Hematopoietic multipotent progenitor cell treated with erythropoietin and hydrocortisone succinate and interleukin-3 and kit ligand, for 15 days (in vitro differentiated cells): Measurements from ENCODE around the gene SLC44A1.
A peak's percentile ranks its signal among the peaks of the same experiment; 100 is the strongest.

Experiments
- DNase-seq: peaks from one replicate; pipeline ENCODE4 v3.0.0-alpha.2; 2015; ENCODE audit warnings: low spot score

The SLC44A1 gene

DNA sequence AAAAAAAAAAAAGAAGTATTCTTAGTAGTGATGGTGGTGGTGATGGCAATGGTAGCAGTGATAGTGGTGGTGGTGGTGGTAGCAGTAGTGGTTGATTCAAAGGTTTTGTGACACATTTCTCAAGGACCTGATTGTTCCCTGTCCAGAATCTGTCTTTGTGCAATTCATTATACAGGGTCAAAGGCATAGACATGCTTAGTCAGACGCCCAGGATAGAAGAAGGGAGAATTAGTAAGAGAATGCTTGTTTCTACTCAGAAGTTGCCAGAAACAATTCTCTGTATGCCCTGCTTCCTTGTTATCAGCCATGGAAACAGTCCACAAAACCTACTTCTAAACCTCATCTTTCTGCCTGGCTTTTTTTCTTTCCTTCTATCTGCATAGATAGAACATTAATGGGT is 89.4 kb downstream of the SLC44A1 start:
- no peak for DNase-seq

DNA sequence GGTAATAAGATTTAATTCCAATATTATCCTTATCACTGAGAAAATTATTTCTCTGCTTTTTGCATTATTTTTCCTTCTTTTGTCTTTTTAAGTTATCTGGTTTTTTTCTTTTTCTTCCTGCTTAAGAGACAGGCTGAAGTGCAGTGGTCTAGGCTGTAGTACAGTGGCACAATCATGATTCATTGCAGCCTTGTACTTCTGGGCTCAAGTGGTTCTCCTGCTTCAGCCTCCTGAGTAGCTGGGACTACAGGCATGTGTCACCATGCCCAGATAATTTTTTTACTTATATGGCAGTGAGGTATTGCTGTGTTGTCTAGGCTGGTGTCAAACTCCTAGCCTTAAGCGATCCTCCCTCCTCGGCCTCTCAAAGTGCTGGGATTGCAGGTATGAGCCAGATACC is 93.9 kb downstream of the SLC44A1 start:
- no peak for DNase-seq

DNA sequence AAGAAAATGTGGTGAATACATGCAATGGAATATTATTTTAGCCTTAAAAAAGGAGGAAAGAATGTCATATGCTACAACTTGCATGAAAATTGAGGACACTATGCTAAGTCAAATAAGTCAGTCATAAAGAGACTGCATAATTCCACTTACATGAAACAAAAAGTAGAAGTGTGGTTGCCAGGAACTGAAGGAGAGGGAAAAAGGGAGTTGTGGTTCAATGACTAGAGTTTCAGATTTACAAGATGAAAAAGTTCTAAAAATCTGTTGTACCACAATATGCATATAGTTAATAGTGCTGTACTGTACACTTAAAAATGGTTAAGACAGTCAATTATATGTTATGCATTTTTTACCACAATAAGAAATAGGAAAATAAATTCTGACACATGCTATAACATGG is 95.4 kb downstream of the SLC44A1 start:
- no peak for DNase-seq

DNA sequence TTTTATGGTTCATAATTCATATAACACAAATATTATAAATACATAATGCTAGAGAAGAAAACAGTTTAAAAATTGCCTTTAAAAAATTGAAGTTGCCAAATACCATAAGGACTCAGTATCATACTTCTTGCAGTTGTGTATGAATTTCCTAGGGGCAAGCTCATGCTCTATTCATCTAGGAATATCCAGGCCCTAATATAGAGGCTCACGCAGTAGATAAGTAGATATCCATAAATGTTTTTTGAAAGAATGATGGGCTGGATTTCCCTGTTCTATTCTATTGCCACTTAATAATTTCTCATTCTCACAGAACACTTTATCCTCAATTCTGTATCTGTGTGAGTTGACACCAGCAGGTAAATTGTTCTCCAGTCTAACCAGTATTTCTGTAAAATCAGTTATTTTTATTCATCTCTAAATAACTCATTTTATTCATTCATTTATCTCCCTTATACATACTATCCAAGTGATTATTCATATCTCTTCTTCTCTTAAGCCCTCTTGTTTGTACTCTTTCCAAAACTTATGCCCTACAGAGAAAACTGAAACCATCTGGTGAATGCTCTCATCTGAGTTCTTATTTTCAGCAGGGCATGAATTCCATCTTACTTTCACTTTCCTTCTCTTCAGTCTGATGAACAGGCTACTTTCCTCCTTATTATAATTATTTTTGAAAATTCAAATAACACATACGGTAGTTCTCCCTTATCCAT is 97.1 kb downstream of the SLC44A1 start:
- DNase-seq = peak; percentile 17

DNA sequence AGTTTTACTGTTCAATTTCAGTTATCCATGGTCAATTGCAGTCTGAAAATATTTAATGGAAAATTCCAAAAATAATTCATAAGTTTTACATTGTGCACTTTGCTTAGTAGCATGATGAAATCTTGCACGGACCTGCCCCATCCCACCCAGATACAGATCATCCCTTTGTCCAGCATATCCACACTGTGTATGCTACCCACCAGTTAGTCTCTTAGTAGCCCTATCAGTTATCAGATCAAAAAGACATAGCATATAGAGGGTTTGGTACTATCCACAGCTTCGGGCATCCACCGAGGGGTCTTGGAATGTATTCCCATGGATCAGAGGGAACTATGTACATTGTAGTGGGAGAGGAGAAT is 97.7 kb downstream of the SLC44A1 start:
- DNase-seq = no peak

DNA sequence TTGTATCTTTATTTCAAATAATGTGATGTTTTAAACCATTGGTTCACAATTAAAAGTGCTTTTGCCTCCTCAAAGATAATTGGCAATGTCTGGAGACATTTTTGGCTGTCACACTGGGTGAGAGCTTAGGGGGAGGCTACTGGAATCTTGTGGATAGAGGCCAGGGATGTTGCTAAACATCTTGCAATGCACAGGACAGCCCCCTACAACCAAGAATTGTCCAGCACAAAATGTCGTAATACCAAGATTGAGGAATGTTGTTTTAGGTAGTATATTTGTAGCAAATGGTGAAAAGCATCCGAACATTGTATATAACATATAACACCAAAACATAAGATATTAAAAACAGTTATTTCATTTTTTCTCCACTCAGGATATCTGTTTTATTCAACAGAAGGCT is 99.8 kb downstream of the SLC44A1 start:
- DNase-seq = no peak

DNA sequence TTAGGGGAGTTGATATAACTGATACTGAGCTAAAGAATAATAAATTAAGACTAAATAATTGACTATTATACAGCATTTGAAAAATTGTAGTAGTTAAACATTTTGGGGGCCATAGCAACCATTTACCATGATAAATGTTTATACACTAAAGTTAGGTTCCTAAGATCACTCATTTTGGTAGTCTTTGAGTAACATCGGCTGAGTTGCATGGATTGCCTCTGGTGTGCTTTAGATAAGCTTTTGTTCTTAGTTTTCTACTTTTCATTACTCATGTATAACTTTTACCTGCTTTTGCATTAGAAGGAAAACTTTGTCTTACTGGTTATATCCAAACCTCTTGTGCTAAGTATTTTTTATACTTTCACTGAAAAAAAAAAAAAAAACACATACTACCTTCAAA is 101.2 kb downstream of the SLC44A1 start:
- DNase-seq = no peak

DNA sequence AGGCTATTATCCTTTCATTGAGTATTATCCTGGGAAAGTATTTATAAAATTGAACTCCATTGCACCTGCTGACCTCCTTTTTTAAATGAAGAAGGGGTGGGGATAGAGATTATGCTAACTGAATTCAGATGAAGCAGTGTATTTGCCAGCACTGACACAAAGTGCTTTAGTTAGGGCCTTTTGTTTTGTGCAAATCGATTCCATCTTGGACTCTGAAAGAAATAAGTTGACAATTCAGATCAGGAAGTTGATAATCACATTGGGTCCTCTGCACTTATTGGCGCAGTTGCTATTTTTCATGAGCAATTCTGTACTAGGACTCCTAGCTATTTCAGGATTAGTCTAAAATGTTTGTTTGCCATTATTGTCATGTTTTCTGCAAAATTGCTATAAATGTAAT is 101.8 kb downstream of the SLC44A1 start:
- DNase-seq = no peak

DNA sequence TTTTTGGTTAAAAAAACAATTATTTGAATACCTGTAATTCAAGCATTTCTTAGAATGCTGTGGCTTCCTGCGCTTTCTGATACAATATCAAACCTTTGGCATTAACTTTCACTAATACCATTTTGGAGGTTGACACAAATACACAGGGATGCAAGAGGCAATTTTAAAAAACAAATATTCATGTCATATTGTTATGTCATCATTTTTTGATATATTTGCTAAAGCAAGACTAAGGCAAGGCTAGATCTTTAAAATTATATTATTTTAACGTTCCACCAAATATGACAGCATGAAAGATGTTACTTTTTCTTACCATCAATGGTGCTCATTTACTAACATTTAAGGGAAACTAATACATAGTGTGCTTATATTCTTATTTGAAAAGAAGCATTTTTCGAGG is 110.0 kb downstream of the SLC44A1 start:
- no peak for DNase-seq

DNA sequence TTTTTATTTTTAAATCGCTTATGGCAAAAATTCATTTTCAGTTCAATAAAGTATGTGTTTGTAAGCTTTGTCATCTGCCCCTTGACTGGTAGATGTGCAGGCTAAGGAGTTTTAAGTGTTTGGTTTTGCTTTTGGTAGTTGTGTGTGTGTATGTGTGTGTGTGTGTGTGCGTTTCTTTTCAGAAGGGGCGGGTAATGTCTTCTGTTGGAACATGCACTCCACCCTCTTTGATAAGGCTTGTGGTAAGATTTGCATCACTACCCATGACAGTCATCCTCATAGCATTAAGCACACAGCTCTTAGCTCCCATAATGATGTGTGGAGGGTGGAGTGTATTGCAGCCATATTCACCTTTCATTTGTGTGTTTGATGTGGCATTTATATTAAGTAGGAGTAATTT is 111.3 kb downstream of the SLC44A1 start:
- DNase-seq = peak; percentile 29

DNA sequence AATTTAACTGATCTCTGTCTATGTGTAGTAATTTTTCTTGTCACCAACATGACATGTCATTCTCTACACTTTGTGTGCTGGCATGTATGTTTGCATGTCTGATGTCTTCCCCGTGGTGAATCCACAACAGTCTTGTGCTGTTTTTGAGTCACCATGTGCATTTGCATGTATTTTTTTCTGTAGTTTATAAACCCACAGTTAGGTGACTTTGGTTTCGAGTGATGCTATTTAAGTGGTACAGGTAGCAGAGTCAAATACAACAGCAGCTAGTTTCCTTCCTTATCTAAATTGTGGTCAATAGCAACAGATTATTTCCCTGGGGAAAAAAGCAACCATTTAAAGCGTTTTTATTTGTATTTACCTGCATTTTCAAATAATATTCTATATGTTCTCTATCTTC is 113.5 kb downstream of the SLC44A1 start:
- DNase-seq = no peak

DNA sequence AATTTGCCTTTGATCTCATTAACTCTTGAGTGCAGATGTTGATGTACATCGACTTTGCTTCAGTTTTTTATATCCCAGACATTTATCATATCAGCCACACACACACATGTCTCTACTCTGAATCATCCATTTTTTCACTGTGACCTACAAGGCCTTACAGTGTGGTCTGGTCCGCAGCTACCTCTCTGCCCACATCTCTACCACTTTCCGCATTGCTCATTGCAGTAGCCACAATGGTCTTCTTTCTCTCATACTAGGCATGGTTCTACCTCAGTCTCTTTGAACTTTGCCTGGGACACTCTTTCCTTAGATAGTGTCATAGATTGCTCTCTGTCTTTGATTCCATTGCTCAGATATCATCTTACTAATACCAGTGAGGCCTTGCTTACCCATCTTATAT is 115.4 kb downstream of the SLC44A1 start:
- no peak for DNase-seq

DNA sequence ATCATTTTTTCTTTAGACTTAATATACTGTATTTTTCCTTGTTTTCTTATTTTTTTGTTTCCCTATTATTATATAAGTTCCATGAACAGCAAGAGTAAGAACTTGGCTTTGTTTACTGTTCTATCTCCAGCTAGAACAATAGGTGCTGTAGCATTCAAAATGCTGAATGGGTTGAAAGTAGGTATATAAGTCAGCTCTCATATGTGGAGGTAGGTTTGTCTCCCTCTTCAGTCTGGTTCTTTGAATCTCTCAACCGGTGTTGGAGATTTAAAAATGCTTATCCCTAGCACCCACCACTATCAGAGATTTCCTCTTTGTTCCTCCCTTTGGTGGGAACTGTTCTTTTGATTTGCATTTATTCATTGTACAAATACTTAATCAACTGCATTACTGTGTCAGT is 115.9 kb downstream of the SLC44A1 start:
- no peak for DNase-seq

DNA sequence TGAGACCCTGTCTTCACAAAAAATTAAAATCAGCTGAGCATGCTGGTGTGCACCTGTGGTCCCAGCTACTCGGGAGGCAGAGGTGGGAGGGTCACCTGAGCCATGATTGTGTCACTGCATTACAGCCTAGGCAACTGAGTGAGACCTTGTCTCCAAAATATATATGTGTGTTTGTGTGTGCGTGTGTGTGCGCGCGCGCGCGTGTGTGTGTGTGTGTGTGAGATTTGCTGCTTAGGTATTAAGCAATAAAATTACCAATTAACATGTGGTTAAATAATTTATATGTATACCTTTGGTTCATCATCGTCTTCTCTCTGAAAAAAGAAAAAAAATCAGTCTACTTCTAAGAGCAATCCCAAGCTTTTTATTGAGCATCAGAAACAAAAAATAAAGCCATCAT is 117.4 kb downstream of the SLC44A1 start:
- DNase-seq = no peak

DNA sequence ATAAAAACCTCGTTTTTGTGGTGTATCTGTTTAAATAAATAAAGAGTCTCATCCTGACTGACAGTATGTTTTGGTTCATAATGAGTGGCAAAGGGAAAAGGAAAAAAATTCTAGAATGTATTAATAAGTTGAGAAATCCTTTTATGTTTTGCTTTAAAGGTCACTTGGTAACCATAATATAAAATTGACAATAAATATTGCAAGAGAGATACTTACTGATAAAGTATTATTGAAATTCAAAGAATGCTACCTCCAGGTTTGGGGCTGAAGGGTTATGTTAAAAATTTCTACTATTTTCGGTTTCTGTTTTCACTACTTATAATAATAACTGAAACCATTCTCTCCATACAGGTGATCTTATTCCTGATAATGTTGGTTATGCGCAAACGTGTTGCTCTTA is 118.0 kb downstream of the SLC44A1 start:
- no peak for DNase-seq

DNA sequence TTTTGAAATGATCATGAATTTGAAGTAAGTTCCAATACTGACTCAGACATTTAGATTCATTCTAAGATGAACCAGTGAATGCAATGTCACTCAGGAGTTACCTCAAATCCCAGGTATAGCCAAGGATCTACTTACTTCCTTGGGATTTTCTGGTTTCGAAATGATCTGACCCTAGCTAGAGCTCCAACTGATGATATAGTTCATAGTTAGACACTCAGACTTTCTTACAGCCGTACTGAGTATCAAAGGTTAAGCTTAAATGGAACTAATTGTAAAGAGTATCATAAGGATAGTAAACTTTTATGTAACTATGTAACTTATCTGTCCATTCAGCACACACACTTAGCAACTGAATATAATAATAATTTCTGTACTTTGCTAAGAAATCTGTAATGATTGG is 119.4 kb downstream of the SLC44A1 start:
- DNase-seq = no peak

DNA sequence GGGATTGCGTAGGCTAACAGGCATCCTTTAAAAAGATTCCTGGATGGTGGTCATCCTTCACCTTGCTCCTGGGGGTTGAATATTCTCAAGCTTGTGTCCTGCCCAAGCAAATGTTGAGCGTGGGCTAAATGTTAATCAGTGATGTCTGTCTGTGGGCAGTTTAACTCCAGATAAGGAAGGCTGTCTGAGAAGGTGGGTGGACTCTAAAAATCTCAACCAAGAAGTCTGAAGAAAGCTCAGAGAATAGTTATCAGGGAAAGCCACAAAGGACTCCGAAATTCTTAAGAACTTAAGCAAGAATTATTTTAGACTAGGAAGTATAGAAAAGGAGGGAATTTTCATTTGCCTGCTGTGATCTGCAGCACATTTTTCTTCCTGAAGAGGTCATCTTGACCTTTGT is 125.5 kb downstream of the SLC44A1 start:
- no peak for DNase-seq

DNA sequence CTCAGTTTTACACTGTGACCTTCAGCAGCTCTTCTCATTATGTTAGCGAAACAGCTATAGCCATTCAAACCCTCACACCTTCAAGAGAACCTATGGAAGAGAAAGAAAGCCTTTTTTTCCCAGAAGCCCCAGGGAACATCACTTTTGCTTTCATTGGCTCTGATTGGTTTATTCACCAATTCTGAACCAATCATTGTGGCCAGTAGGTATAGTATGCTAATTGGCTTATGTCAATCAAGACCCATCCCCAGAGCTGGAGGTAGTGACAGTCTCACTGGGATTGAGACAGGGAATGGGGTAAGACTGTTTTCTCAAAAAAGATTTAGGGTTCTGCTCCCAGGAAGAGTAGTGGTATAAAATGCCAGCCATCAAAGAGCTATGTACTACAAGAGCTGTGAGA is 129.3 kb downstream of the SLC44A1 start:
- no peak for DNase-seq

DNA sequence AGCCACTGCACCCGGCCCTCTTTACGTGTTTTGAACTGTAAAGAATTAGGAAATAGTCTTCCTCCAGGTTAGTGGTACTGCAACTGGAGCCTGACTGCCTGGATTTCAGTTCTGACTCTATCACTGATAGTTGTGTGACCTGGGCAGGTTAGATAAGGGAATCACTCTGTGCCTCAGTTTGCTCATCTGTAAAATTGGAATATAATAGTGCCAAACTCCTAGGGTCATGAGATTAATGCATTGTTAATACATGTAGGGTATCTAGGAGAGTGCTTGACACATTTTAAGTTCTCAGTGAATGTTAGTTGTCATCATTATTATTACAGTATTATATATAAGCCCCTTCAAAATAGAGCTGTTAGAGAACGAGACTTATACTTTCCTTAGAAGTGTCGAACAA is 130.9 kb downstream of the SLC44A1 start:
- no peak for DNase-seq

DNA sequence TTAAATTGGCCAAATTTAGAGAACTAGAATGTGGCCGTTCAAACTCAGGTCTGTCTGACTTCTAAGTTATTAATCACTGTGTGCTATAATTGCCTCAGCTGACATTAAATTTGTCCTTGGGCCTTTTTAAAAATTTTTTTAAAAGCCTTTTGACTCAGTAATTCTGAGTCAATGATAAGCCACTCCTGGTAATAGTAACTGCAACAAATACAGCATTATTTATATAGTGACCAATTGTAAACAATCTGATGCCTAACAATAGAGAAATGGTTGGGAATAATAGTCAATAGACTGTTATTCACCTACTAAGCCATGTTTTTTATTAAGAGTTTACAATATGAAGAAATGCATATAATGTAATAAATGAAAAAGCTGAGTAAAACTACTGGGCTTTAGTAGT is 132.4 kb downstream of the SLC44A1 start:
- no peak for DNase-seq

DNA sequence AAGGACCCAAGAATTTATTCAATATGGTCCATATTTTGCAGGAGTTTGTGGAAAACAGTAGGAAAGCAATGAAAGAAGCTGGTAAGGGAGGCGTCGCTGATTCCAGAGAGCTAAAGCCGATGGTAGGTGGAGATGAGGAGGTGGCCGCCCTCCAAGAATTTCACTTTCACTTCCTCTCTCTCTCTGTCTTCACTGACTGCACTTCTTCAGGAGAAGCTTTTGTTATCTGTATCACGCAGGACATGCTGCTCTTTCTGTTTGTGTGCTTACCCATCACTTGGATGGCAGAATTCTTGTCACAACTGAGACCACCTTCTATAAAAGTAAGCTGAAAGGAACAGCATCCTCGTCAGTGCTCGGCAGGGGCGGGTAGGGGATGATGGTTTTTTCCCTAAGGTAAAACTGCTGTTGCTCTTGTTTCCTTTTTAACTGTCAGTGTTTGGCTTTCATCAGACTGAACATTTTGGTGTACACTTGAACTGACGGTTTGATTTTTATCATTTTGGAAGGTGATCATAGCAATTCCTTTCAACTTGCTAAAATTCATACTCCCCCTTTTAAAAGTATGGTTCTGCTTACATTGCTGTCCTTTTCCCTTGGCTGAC is 141.0 kb downstream of the SLC44A1 start:
- DNase-seq = peak; percentile 68

DNA sequence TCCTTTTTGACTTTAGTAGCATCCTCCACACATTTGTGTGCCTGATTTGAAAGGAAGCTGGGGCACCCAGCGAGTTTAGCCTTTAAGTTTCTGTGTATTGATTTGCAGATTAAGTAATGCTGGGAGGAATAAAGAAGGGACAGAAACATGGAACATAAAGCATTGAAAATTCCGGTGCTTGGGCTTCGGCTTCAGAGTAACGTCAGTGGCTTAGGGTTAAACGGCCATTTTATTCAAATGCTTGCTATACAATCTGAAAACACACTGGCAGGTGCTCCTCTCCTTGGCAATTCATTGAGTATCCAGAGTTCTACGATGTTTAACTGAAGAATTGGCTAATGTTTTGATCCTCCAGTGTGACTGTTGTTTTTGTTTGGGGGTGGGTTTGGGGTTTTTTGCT is 145.3 kb downstream of the SLC44A1 start:
- no peak for DNase-seq

DNA sequence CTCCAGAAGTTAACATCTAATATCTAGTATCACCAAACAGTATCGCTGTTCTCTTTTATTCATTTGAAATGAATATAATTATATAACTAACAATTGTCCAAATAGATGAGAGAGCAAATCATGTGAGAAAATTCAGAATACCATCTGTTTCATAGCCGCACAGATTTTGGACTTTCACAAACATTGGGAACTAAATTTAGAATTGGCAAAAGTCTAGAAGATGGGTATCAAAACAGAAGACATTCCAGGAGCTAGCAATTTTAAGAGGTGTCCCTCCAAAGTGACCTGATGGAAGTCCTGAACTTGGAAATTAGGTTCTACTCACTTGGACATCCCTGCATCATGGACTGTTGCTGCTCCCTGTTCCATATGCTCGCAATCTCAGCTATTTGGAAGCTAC is 146.4 kb downstream of the SLC44A1 start:
- no peak for DNase-seq

DNA sequence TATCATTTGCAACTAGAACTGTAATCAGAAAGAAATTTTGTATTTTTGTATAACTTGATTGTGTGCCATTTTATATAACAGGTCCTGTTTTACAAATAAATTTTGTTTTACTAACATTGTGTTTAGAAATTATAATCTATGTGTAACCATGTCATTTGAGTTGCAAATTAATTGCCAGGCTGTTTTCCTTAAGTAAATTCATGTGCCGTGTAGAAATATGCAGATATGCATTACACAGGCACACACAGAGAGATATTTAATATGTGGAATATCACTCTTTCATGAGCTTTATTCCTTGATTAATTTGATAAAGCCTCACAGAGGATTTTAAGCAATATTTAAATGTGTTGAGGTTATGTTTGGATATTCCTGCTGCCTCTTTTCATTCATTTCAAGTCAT is 146.8 kb downstream of the SLC44A1 start:
- DNase-seq = no peak
